Testis (tissue), 3 donors: ENCODE results near the gene CD79A. TPM values are rescaled to one million over a fixed set of nuclear protein-coding genes. Genes with fewer than 3 reads are reported as not detected.

Experiments used
- DNase-seq: peaks from one replicate; pipeline ENCODE4 v3.0.0-alpha.2; 2019
- H3K27ac ChIP-seq, 2 donors: fragments of 200-600 bp; sonication (generic); one replicate each; pipeline ENCODE4 v1.5.1; 2019
- H3K27me3 ChIP-seq: fragments of 200-600 bp; sonication (generic); one replicate; pipeline ENCODE4 v1.5.1; 2019
- H3K36me3 ChIP-seq: fragments of 200-600 bp; sonication (generic); one replicate; pipeline ENCODE4 v1.5.1; 2017; ENCODE audit warnings: low read depth; ENCODE audit errors: missing control alignments
- H3K4me1 ChIP-seq: fragments of 200-600 bp; sonication (generic); one replicate; pipeline ENCODE4 v1.5.1; 2019
- H3K4me3 ChIP-seq, 2 donors: fragments of 200-600 bp; sonication (generic); one replicate each; pipeline ENCODE4 v1.5.1; 2017 to 2019
- H3K9me3 ChIP-seq: fragments of 200-600 bp; sonication (generic); one replicate; pipeline ENCODE4 v1.5.1; 2017
- POLR2A ChIP-seq: fragments of 450-650 bp; IDR thresholded peaks from one replicate; pipeline ENCODE4 v1.6.1; 2017; ENCODE audit warnings: antibody characterized with exemption, mild to moderate bottlenecking, moderate library complexity
- WGBS, 2 donors: methylation state at CpG; one replicate each; pipeline ENCODE4 v1.1.5; 2018; 5-methylcytosine and 5-hydroxymethylcytosine counted together
- intact Hi-C: fragments of 100-400 bp; cut with DNase I; formaldehyde crosslinking; loops from one replicate; pipeline ENCODE4 v1.15.1; 2023; ENCODE audit warnings: low total_unique reads
- polyA plus RNA-seq: library from polyadenylated mRNA; stranded (reverse); fragments of 350-450 nt; fragmentation: Illumina TruSeq; extraction: RNeasy Lipid Tissue Mini Kit (QIAGEN cat#74804); gene quantifications from one replicate; pipeline ENCODE4 v1.2.3, GENCODE V29; 2014; ENCODE audit warnings: low read depth, low replicate concordance; ENCODE audit not compliant: insufficient read depth
- total RNA-seq, 2 donors: library from RNA; depleted of rRNA; stranded (reverse); fragments of >200 nt; gene quantifications; one replicate each; pipeline ENCODE4 v1.2.3, GENCODE V29; 2016
- TF ChIP-seq, protein P1 (sequence below), 3 experiments: fragments of 450-650 bp in 2 of 3; fragments of 200-600 bp in 1 of 3; sonication (generic) in 1 of 3; IDR thresholded peaks; one replicate each; pipeline ENCODE4 v1.5.1; 2016 to 2019; ENCODE audit warnings: antibody characterized with exemption in 3 of 3, mild to moderate bottlenecking in 2 of 3, moderate library complexity in 1 of 3

CD79A gene
- total and polyA plus RNA-seq, 3 donors from 2014 or later: 0.87 to 3.6 TPM; not detected in 1

DNA sequence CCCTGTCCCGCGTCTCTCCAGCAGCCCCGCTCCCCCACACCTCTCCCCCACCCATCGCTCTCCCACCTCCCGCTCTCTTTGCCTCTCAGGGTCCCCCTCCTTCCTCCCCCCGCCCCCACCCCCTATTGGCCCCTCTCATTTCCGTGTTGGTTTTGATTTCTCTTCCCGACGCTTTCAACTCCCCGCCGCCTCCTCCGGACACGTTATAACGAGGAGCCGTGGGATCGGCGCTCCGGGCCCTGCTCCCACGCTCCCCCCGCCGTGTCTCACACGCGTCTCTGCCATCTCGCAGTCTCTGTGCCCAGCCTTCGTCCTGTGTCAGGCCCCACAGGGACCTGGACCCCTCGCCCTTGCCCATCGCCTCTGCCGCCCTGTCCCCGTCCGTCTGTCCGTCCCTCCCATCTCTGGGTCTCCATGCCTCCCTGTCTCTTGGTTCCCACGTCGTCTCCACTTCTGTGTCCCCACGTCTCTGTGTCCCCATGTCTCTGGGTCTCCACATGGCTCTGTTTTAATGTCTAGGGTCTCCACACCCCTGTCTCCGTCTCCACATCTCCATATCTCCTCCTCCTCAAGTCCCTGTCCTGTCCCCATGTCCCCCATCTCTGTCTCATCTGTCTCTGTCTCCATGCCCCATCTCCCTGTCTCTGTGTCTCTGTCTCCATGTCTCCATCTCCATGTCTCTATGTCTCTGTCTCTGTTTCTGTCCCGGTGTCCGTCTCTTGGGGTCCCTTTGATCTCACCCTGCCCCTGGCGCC, 38.1 kb downstream of the CD79A start:
- H3K27ac ChIP-seq: no peak overlapping the region
- no peaks in the 10 kb centered on the region for H3K9me3 ChIP-seq
- no peaks in the 10 kb centered on the region for H3K36me3 ChIP-seq
- TF ChIP-seq, protein P1, sequence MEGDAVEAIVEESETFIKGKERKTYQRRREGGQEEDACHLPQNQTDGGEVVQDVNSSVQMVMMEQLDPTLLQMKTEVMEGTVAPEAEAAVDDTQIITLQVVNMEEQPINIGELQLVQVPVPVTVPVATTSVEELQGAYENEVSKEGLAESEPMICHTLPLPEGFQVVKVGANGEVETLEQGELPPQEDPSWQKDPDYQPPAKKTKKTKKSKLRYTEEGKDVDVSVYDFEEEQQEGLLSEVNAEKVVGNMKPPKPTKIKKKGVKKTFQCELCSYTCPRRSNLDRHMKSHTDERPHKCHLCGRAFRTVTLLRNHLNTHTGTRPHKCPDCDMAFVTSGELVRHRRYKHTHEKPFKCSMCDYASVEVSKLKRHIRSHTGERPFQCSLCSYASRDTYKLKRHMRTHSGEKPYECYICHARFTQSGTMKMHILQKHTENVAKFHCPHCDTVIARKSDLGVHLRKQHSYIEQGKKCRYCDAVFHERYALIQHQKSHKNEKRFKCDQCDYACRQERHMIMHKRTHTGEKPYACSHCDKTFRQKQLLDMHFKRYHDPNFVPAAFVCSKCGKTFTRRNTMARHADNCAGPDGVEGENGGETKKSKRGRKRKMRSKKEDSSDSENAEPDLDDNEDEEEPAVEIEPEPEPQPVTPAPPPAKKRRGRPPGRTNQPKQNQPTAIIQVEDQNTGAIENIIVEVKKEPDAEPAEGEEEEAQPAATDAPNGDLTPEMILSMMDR (IDR thresholded peaks at IDR 0.05): no peak
- TF ChIP-seq POLR2A: no peak
- no peaks in the 10 kb centered on the region for H3K27me3 ChIP-seq
- no peak for DNase-seq
- H3K4me1 ChIP-seq: peaks cover 6% of the 10 kb centered on the region
- H3K4me3 ChIP-seq: no peak overlapping the region
- intact Hi-C loops: no loop called here
- WGBS, 2 donors: 13 to 20% methylated on average over 25 to 29 of the region's 38 CpGs

DNA sequence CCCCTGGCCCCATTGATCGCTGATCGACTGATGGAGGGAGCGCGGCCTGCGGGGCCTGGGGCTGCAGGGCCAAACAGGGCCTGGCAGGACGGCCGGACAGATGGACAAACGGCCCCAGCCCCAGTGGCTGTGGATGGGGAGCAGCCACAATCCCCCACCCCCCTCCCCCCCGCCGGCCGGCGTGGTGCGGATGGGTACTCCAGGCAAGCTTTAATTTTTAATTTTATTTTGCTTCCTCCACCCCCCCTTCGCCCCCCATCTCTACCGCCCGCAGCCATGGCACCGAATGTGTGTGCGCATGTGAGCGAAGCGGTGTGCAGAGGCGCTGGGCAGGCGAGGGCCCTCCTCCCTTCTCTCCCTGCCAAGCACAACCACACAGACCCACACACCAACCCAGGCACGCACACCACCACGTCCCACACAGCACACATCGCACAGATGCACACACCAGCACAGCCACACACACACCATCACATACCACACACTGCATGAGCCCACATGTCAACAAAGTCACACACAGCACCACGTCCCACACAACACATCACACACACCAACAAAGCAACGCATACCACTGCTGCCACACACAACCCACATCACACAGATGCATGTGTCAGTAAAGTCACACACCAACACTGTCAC, 38.8 kb downstream of the CD79A start:
- no peaks in the 10 kb centered on the region for H3K27me3 ChIP-seq
- TF ChIP-seq POLR2A: no peak
- TF ChIP-seq, protein P1 (IDR thresholded peaks at IDR 0.05): no peak
- no peaks in the 10 kb centered on the region for H3K36me3 ChIP-seq
- no peak overlapping the region for H3K4me3 ChIP-seq
- peaks cover 6% of the 10 kb centered on the region for H3K4me1 ChIP-seq
- WGBS, 2 donors: 51 to 57% methylated on average over 27 of the region's 27 CpGs
- H3K9me3 ChIP-seq: no peaks in the 10 kb centered on the region
- no peak overlapping the region for H3K27ac ChIP-seq
- no peak for DNase-seq
- intact Hi-C loops: no loop called here

DNA sequence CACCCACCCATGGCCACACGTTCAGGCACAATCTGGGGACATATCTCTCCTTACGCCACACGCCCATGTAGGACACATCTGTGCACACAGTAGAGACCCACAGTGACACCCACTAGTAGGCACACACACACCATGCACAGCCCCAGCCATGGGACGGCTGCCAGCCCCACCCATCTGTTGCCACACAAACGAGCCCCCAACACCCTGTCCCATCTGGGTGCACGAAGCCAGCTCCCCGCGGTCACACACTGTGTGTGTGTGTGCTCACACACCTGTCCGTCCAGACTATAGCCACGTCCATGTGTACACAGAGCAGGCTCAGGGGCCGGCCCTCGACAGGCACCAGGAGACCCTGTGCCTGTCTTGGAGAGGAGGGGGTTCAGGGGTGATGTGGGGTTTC, 40.6 kb downstream of the CD79A start:
- WGBS, 2 donors: 69 to 75% methylated on average over 10 to 12 of the region's 12 CpGs
- Histone ChIP-seq H3K4me1 (peaks cover 6% of the 10 kb centered on the region), H3K27me3 (no peaks in the 10 kb centered on the region), H3K27ac (no peak overlapping the region), H3K9me3 (no peaks in the 10 kb centered on the region), H3K36me3 (no peaks in the 10 kb centered on the region), H3K4me3 (no peak overlapping the region)
- no peak for DNase-seq
- intact Hi-C loops: no loop called here
- TF ChIP-seq, protein P1 (IDR thresholded peaks at IDR 0.05): no peak
- TF ChIP-seq POLR2A: no peak

- Histone ChIP-seq H3K36me3 (no peaks in the 10 kb centered on the region), H3K27me3 (no peaks in the 10 kb centered on the region), H3K4me1 (peaks cover 6% of the 10 kb centered on the region), H3K27ac (no peak overlapping the region), H3K4me3 (no peak overlapping the region), H3K9me3 (no peaks in the 10 kb centered on the region)
- WGBS, 2 donors: 87 to 90% methylated on average over 6 of the region's 6 CpGs
- intact Hi-C loops: no loop called here
- no peak for DNase-seq
- TF ChIP-seq, protein P1 (IDR thresholded peaks at IDR 0.05): no peak
- TF ChIP-seq POLR2A: no peak
Measured at GRCh38 chr19:41918095-41918494, 41.0 kb downstream of the CD79A start.
